Measurements from ENCODE around the gene ZBTB38.

ZBTB38 gene

DNA sequence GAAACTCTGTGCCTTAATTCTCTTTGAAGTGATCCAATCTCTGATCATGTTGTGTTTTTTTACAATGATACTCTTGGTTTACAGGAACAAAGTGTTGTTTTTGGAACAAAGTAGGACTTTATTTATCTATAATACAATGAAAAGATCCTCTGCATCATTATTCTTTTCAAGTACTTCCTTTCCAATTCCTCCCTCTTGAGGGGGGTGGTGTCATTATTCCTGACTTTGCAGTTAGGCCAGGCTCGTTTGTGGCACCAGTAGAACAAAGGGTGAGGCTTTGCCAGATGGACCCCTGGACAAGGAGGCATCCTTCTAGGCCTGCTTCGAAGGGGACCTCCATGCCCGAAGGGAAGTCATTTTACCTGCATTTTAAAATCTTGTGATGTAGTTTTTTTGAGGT lies 41.7 kb upstream of the ZBTB38 start:
- TF ChIP-seq, protein P1, sequence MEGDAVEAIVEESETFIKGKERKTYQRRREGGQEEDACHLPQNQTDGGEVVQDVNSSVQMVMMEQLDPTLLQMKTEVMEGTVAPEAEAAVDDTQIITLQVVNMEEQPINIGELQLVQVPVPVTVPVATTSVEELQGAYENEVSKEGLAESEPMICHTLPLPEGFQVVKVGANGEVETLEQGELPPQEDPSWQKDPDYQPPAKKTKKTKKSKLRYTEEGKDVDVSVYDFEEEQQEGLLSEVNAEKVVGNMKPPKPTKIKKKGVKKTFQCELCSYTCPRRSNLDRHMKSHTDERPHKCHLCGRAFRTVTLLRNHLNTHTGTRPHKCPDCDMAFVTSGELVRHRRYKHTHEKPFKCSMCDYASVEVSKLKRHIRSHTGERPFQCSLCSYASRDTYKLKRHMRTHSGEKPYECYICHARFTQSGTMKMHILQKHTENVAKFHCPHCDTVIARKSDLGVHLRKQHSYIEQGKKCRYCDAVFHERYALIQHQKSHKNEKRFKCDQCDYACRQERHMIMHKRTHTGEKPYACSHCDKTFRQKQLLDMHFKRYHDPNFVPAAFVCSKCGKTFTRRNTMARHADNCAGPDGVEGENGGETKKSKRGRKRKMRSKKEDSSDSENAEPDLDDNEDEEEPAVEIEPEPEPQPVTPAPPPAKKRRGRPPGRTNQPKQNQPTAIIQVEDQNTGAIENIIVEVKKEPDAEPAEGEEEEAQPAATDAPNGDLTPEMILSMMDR (IDR thresholded peaks at IDR 0.05; ENCODE audit: control insufficient read depth, insufficient read depth, low read depth, low read length, missing control alignments): no peak
- DNase-seq (ENCODE audit: low read depth): no peak
- H3K4me3 ChIP-seq (ENCODE audit: control insufficient read depth, low read depth, low read length): no peak overlapping the region

DNA sequence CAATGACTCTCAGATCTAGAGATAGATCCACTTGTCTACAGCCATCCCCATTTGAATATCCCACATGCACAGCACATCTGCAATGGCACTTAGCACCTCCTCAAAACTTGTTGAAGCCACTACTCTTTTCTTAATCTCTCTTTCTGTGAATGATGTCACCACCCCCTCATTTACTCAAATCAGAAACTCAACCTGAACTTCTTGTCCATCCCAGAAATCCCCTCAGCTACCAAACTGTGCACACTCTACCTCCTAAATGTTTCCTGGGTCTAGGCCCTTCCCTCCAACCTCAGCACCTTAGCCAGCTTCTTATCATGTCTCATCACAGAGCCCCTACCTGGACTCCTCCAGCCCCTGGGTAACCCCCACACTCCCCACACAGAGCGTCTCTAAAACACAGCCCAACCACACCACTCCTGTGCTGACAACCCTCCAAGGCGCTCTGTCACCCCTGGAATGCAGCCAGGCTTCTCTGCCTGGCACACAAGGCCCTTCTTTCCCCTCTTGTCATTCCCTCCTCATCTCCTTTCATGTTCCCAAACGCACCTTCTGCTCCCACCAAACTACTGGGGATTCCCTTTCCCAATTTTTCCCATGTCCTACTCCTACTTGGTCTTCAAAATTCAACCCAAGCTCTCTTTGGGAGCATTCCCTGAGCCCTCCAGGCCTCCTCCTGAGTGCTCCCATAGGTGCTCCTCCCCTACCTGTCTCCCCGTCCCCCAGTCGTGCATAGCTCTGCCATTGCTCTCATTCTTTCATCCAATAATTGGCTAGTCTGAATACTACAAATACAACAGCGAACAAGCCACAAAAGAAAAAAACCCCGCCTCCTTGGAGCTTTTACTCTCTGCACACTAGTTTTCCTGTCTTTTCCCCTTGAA lies 39.8 kb upstream of the ZBTB38 start:
- no peak for DNase-seq (ENCODE audit: low read depth)
- TF ChIP-seq, protein P1 (IDR thresholded peaks at IDR 0.05; ENCODE audit: control insufficient read depth, insufficient read depth, low read depth, low read length, missing control alignments): no peak
- no peak overlapping the region for H3K4me3 ChIP-seq (ENCODE audit: control insufficient read depth, low read depth, low read length)

DNA sequence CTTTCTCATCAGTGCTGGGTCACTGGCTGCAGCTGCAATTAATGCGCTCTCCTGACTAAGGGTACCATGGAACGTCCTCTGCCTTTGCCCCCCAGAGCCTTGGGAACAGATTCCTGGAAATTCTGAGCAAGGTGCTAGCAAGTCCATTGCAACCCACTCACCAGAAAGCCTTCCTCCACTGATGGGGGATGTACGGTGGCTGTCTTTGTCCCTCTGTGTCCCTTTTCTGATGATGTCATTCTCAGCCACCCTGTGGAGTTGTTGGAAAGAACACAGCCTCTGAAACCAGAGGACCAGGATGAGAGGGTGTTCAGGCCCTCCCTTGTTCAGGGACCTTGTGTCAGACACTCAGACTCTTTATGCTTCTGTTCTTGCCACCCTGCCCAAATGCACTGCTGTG lies 38.1 kb upstream of the ZBTB38 start:
- DNase-seq (ENCODE audit: low read depth): no peak
- TF ChIP-seq, protein P1 (IDR thresholded peaks at IDR 0.05; ENCODE audit: control insufficient read depth, insufficient read depth, low read depth, low read length, missing control alignments): no peak
- H3K4me3 ChIP-seq (ENCODE audit: control insufficient read depth, low read depth, low read length): no peak overlapping the region

DNA sequence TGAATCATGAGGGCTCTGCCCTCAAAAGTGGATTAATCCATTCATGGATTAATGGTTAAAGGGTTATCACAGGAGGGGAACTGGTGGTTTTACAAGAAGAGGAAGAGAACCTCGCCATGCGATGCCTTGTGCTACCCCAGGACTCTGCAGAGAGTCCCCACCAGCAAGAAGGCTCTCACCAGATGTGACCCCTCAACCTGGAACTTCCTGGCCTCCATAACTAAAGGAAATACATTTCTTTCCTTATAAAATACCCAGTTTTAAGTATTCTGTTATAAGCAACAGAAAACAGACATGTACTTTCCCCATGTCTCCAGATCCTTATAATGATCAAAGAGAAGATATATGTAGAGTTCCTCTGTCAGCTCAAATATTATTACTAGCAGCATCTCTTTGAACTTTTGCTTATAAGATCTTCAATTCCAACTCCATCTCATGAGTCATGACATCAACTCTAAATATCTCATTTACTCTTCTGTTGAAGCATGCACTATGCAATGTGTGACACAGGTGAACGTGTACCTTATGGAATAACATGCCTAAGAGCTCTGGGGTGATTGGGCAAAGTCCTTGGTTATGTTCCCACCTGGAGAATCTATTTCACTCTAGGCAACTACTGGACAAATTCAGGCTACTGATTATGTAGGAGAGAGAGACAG lies 37.5 kb upstream of the ZBTB38 start:
- DNase-seq (ENCODE audit: low read depth): no peak

DNA sequence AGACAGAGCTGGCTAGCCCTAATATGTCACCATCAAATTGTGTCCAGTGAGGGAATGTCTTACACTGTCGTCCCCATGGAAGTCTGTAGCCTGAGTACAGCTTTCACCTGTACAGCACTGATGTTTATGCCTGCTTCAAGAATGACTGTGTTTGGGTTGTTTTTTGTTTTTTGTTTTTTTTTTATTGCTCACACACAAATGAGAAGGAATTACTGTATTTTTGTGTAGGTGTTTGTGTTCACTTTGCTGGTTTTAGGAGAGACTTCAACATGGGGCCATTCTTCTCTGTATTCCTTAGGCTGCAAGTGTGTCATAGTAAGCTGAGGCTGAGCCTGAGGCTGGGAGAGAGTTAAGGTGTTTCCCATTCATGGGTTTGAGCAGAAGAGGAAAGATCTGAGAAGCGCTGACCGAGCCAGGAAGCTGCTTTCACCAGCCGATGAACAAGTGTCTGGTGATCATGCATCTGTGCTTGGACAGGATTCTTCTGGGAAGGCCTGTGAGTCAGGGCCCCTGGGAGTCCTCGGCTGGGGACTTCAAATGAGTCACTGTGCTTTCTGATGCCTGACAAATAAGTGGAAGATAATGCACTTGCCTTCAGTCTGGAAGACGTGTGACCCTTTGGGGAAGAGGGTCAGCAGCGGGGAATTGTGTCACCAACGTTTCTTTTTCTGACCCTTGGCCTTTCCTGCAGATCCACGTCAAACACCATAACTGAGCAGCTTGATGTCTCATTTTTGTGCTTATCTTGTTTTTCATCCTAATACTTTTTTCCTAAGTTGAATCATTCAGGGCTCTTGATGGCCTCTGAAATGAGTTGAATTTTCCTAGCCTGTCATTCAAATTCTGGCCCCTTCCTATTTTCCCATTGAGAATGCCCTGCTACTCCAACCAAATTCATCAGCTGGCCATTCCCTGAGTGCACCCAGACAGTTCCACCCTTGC lies 36.7 kb upstream of the ZBTB38 start:
- H3K4me3 ChIP-seq (ENCODE audit: control insufficient read depth, low read depth, low read length): no peak overlapping the region
- peak; percentile 83 for DNase-seq (ENCODE audit: low read depth)
- TF ChIP-seq, protein P1 (IDR thresholded peaks at IDR 0.05; ENCODE audit: control insufficient read depth, insufficient read depth, low read depth, low read length, missing control alignments): no peak

More for the DNA sequence above, 37.5 kb upstream of the ZBTB38 start:
- TF ChIP-seq, protein P1 (IDR thresholded peaks at IDR 0.05; ENCODE audit: control insufficient read depth, insufficient read depth, low read depth, low read length, missing control alignments): no peak
- H3K4me3 ChIP-seq (ENCODE audit: control insufficient read depth, low read depth, low read length): no peak overlapping the region

DNA sequence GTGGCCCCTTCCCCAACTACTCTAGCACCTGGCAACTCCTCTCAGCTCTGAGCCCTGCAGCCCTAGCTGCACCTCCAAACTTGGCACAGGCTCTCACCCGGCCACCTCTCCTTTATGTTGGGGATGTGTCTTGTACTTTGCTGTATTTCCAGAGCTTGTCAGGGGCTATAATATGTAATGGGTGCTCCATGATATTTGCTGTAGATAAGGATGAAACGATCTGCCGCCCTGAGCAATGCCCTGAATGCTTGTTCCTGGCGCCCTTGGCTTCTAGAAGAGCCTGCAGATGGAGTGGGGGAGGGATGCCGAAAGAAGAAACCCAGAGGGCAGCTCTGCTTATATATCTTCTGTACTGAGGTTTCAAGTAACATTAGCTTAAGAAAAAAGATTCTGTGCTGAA lies 35.9 kb upstream of the ZBTB38 start:
- no peak overlapping the region for H3K4me3 ChIP-seq (ENCODE audit: control insufficient read depth, low read depth, low read length)
- no peak for DNase-seq (ENCODE audit: low read depth)
- TF ChIP-seq, protein P1 (IDR thresholded peaks at IDR 0.05; ENCODE audit: control insufficient read depth, insufficient read depth, low read depth, low read length, missing control alignments): no peak

Data from AG09309 (cell line).